ENCODE measurements around the gene ASF1B.
"Not testable (repeated sequence)": the region's sequence is repeated elsewhere in the genome, so short reads cannot be mapped to it uniquely, and the experiment has no call there.

ASF1B gene

GRCh38 chr19:14136509-14137281 lies at the start of gene ASF1B:
ASF1B (minus strand) TSS chr19:14136589; CDS start chr19:14136456, 133 bp downstream.
- peak; percentile 100 for DNase-seq

DNA sequence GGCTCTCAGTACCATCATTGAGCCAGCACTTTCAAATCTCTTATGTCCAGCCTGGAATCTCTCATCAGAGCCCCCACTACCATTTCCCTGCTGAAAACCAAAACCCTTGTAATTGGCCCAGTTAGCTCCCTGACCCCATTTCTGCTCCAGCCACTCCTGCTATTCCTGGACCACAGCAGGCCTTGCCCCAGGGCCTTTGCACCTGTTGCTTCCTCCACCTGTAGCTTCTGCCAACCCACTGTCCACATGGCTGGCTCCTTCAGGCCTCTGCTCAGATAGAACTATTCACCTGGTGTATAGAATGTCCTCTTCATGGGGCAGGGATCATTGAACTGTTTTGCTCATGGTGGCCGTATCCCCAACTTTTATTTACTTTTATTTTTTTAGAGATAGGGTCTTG lies 49.3 kb upstream of the ASF1B start:
- not testable (repeated sequence) for DNase-seq

DNA sequence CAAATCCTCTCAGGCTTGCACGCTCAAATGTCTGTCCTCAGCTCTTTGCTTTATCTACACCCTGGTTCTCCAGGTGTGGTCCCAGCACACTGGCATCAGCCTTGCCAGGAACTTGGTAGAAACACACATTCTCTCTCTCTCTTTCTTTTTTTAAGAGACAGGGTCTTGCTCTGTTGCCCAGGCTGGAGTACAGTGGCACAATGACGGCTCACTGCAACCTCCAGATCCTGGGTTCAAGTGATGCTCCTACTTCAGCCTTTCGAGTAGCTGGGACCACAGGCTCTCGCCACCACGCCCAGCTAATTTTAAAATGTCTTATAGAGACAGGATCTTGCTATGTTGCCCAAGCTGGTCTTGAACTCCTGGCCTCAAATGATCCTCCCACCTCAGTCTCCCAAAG lies 48.8 kb upstream of the ASF1B start:
- DNase-seq = no peak

GRCh38 chr19:14183741-14184350 lies 47.5 kb upstream of the ASF1B start:
- DNase-seq = no peak

GRCh38 chr19:14182476-14182875 lies 46.1 kb upstream of the ASF1B start:
- no peak for DNase-seq

- DNase-seq = no peak
Measured at GRCh38 chr19:14181906-14182305, 45.5 kb upstream of the ASF1B start.

DNA sequence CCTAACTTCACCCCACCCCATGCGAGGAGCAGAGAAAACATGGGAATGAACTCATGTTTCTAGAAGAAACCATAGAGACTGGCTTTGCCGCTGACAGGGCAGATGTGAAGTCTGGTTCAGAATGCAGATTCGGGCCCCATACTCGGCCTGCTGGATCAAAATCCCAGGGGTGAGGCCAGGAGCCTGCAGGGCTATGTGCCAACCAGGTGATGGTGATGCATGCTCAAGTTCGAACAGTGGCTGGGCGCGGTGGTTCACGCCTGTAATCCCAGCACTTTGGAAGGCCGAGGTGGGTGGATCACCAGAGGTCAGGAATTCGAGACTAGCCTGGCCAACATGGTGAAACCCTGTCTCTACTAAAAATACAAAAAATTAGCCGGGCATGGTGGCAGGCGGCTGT lies 44.8 kb upstream of the ASF1B start:
- not testable (repeated sequence) for DNase-seq

DNA sequence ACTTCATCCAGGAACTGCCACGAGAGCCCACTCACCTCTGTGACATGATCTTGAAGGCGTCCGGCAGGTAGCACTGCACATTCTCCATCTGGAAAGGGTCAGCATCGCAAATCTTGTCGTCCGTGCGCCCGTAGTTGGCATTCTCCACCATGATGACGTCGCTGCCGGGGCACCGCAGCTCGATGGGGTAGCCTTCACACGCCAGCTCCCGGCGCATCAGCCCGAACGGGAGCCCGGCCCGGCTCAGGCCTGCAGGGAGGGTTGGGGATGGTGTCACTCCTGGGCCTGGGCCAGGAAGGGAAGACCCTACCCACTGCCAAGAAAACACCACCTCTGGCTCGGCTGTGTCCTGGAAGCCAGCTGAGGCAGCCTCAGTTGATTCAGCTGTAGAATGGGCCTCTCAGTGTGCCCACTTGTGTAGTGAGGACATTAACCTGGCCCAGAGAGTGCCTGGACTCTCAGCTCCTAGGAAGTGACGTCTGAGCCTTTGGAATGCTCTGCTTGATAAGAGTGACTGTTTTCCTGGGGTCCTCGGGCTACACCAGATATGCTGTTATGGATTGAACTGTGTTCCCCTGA lies 41.2 kb upstream of the ASF1B start:
- DNase-seq = no peak

DNA sequence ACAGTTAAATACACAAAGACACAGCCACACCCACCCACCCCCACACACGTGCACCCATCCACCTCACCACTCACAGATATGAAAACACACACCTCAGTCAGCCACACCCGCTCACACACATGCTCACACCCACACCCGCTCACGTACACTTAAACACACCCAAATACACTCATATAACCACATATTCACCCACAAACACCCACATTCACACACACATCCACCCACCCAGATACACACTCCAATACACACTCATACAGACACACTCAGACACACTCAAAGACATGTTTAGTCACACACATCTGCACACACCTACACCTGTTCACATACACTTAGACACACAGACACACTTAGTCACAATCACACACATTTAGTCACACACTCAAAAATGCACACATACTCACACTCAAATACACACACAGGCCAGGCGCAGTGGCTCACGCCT lies 39.0 kb upstream of the ASF1B start:
- DNase-seq = no peak

DNA sequence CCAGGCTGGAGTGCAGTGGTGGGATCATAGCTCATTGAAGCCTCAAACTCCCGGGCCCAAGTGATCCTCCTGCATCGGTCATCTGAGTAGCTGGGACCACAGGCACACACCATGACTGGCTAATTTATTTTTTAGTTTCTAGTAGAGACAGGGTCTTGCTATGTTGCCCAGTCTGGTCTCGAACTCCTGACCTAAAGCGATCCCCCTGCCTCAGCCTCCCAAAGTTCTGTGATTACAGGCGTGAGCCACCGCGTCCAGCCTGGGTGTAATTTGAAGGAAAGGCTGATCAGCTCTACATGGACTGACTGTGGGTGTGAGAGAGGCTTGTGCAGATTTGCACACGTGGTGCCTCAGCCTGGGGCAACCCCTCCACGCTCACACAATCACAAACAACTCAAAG lies 38.5 kb upstream of the ASF1B start:
- no peak for DNase-seq

- DNase-seq = no peak
Measured at GRCh38 chr19:14168993-14169392, 32.6 kb upstream of the ASF1B start.

DNA sequence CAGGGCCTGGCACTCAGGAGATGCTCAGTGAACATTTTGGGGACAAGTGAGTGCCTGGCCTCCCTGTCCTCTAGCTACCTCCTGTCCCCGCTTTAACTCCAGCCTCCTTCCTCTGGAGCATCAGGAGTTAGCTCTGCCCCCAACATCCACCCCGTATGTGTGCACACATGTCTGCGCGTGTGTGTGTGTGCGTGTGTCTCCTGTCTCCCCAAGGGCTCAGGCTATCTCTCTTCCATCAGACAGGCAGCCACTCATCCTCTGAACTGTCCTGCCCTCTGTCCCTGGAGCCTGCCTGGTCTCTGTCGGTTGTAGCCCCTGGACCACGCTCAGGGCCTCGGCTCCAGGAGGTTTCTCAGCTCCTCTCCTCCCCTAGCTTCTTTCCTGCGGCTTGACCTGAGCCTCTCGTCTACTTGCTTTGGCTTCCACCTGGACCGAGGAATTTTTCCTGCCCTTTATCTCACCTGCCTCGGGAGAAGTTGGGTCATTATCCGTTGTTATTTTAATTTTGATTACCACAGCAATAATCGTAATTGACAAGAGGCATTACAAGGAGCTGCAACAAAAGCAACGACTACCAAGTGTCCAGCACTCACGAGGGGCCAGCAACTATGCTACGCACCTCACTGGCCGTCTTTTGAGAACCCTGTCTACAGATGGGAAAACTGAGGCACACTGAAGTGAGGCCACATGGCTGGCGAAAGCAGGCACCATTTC lies 32.0 kb upstream of the ASF1B start:
- DNase-seq = no peak

DNA sequence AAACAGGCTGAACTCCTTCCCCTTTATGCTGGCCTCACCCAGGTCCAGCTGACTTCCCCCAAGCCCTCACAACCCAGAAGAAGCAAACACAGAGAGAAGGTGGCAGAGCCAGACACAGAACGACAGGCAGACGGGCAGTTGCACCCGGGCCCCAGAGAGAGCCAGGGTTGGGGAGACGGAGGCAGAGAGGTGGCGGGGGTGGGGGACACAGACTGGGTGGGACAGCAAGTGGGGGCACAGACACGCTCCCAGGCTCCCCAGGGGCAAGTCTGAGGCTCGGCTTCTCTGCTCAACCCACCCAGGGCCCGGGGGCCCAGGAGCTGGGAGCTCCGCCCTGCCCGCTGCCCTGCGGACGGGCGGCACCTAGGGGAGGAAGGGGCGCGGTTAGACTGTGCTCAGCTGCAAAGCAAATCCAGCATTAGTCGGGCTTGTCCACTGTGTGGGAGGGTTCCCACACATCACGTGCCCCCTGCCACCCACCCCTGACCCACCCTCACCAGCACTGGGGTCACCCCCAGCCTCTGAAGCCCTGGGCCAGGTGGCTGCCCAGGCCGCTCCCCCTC lies 31.3 kb upstream of the ASF1B start:
- no peak for DNase-seq

DNA sequence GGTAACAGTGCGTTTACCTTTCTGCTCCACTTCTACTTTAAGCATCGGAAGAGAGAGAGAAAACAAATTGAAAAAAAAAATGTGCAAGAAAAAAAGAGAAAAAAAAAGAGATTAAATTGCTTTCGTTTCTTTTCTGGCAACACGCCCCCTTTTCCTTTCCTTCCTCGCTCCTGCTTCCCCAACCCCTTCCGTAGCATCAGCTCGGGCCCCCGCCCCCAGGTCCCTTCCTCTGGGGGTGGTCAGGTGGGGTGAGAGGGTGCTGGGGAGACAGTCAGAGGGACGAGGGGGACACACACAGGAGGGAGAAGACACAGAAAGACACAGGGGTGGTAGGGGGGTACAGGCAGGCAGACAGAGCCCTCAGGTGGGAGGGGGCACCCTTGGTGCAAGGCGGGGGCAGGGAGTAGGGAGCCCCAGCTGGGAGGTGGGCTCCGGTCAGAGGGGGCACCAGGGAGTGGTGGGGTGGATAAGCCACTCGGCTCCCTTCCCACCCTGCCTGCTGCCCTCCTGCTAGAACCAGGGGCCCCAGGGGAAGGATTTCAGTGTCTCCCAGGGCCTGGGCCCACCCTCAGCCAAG lies 30.7 kb upstream of the ASF1B start:
- DNase-seq = no peak

DNA sequence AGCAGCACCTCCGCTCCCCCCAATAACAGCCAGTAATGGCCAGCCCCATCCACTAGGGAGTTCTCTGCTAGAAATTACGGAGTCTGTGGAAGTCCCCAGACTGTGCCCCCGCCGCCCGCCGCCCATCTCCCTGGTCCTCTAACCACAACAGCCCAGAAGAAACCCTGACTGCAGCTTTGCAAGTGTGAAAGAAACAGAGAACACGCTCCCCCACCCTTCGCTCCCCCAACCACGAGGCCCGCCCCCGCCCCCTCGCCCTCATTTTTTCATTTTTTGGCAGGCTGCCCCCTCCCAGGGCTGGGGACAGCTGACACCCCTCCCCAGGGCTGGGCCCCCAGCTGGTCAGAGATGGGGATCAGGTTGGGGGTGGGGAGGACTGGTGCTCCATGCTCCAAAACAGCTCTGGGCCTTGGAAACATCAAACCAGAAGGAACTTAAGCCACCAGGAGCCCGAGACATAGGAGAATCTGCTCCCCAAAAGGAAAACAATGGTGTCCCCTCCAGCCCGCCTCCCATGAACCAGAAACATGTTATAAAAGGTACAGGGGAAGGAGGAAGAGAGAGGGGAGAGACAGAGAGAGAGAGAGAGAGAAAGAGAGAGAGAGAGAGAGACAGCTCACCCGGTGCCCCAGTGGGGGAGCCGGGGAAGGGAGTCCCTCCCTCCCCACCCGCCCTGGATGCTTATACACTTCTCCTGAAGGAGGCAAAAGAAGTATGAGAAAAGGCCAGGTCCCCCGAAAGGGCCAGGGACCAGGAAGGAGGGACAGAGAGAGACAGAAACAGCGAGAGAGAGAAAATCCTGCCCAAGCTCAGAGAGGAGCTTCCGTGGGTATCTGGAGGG lies 29.8 kb upstream of the ASF1B start:
- DNase-seq = no peak

DNA sequence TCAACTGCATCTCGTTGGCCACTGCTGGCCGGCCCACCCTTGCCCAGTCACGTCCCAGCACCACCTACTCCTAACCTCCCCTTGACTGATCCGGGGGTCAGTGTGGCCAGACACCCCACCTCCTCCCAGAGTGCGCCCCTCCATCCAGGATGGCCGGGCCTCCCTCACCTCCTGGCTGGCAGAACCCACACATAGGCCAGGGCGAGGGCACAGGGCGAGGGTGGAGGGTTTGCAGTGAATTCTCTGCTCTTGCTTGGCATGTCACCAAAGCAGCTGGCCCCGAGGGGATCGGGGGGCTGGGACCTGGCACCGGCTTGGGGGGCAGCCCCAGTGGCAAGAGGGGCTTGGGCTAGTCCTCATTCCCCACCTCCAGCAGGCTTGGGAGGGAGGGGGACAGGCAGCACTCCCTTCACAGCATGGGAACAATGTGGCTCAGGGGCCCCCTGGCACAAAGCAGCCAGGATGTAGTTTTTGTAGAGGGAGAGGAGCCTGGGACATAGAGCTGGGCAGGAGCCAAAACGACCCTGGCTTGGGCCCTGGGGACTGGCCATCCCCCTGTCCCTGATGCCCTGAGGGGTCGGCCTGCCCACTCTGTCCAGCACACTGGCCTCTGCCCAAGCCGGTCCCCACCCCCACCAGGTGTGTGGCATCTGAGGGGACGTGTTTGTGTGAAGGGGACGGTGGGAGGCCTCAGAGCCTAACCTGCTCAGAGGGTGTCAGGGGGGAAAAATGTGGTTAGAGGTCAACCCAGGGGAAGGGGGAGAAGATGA lies 28.5 kb upstream of the ASF1B start:
- DNase-seq = no peak

- no peak for DNase-seq
Measured at GRCh38 chr19:14164082-14164481, 27.7 kb upstream of the ASF1B start.

- no peak for DNase-seq
Measured at GRCh38 chr19:14162871-14163297, 26.5 kb upstream of the ASF1B start.

GRCh38 chr19:14161305-14161704 lies 24.9 kb upstream of the ASF1B start:
- no peak for DNase-seq

- no peak for DNase-seq
Measured at GRCh38 chr19:14160017-14160703, 23.8 kb upstream of the ASF1B start.
